HUES64 (cell line): ENCODE data around the gene KPNB1.
A peak's percentile ranks its signal among the peaks of the same experiment; 100 is the strongest.

Source experiments
- H3K27ac ChIP-seq: 2 replicates; pipeline ENCODE4 v1.7.0; 2013; ENCODE audit warnings: low read depth, low read length, inconsistent platforms
- H3K27me3 ChIP-seq: 2 replicates; pipeline ENCODE4 v1.6.1; 2013; ENCODE audit warnings: mild to moderate bottlenecking, low read length; ENCODE audit not compliant: insufficient read depth
- H3K36me3 ChIP-seq: 2 replicates; pipeline ENCODE4 v1.6.1; 2013; ENCODE audit warnings: mild to moderate bottlenecking, low read length; ENCODE audit not compliant: insufficient read depth
- H3K4me1 ChIP-seq: 2 replicates; pipeline ENCODE4 v1.6.1; 2013; ENCODE audit warnings: mild to moderate bottlenecking, low read length, moderate library complexity; ENCODE audit not compliant: insufficient read depth
- H3K4me3 ChIP-seq: 2 replicates; pipeline ENCODE4 v1.5.1; 2013; ENCODE audit warnings: mild to moderate bottlenecking, low read length, moderate library complexity
- H3K9ac ChIP-seq: 2 replicates; pipeline ENCODE4 v1.6.1; 2013; ENCODE audit warnings: mild to moderate bottlenecking, low read depth, low read length
- H3K9me3 ChIP-seq: 2 replicates; pipeline ENCODE4 v1.6.1; 2013; ENCODE audit warnings: low read depth, low read length; ENCODE audit not compliant: insufficient read depth
- WGBS: fragments of 150-250, 120-280 bp; methylation state at CpG from one replicate; pipeline ENCODE4 v1.1.7; 2013; ENCODE audit warnings: missing lambda C conversion rate; 5-methylcytosine and 5-hydroxymethylcytosine counted together

The KPNB1 gene

GRCh38 chr17:47692895-47693730 lies 43.4 kb downstream of the KPNB1 start:
- H3K9me3 ChIP-seq: no peaks in the 10 kb centered on the region
- WGBS: 16% methylated on average over 10 of the region's 10 CpGs
- peak overlapping the region; percentile 64 for H3K4me3 ChIP-seq
- peak overlapping the region; percentile 78 for H3K27ac ChIP-seq
- peak overlapping the region; percentile 59 for H3K9ac ChIP-seq
- no peaks in the 10 kb centered on the region for H3K36me3 ChIP-seq
- no peaks in the 10 kb centered on the region; the same call in 1 of the 2 replicates for H3K27me3 ChIP-seq
- peaks cover 16% of the 10 kb centered on the region for H3K4me1 ChIP-seq

DNA sequence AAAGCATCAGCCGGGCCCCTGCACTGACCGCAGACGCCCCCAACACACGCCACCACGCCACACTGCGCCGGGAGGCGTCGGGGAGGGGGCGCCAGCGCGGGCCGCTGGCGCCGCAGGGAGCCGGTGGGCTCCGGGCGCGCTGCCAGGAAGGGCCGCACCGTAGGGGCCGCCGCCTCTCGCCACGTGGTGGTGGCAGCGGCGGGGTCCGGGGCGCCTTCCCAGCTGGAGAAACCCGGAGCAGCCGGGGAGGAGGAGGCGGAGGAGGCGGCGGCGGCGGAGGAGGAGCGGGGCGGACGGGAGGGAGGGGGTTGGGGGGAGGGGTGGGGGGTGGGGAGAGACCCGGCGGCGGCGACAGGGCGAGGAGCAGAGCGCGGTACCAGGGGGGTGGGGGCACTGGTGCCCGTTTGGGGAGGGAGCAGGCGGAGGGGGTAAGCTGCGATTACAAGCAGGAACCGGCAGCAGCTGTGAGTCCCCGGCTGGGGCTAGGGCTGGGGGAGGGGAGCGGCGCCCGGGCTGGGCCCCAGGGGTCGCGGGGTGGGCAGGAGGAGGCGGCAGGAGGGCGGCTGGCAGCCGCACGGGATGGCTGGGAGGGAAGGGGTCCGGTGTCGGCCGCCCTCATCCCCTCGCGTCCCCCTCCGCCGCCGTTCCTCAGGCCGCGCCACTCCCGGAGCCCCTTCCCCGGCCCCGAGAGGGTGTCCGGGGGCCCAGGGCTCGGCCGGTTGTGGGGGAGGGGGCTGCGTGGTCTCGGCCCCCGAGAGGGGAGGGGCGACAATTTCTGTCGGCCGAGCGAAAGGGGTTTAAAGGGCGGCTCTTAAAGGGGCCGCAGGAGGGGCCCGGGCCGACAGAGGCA lies 44.2 kb downstream of the KPNB1 start, which contains the start of gene TBKBP1:
Gene TBKBP1, plus strand, starts transcription at position 431 of the 850 bp plus-strand sequence. CDS start 1,952 bp downstream, outside the sequence.
- Histone ChIP-seq H3K4me1 (peaks cover 17% of the 10 kb centered on the region), H3K9ac (peak within 1 kb of the TSS; percentile 68), H3K9me3 (no peaks in the 10 kb centered on the region), H3K36me3 (no peaks in the 10 kb centered on the region), H3K4me3 (peak within 1 kb of the TSS; percentile 64), H3K27me3 (no peaks in the 10 kb centered on the region; the same call in 1 of the 2 replicates), H3K27ac (peak within 1 kb of the TSS; percentile 92)
- under 1% methylated on average over 72 of the region's 87 CpGs for WGBS

GRCh38 chr17:47694581-47695428 lies 45.1 kb downstream of the KPNB1 start:
- Histone ChIP-seq H3K27ac (peak overlapping the region; percentile 92; the same call in 1 of the 2 replicates), H3K4me3 (peak overlapping the region; percentile 64), H3K36me3 (no peaks in the 10 kb centered on the region; the same call in 1 of the 2 replicates), H3K4me1 (peaks cover 19% of the 10 kb centered on the region), H3K9me3 (no peaks in the 10 kb centered on the region), H3K9ac (peak overlapping the region; percentile 68), H3K27me3 (no peaks in the 10 kb centered on the region; the same call in 1 of the 2 replicates)
- 1% methylated on average over 54 of the region's 65 CpGs for WGBS

DNA sequence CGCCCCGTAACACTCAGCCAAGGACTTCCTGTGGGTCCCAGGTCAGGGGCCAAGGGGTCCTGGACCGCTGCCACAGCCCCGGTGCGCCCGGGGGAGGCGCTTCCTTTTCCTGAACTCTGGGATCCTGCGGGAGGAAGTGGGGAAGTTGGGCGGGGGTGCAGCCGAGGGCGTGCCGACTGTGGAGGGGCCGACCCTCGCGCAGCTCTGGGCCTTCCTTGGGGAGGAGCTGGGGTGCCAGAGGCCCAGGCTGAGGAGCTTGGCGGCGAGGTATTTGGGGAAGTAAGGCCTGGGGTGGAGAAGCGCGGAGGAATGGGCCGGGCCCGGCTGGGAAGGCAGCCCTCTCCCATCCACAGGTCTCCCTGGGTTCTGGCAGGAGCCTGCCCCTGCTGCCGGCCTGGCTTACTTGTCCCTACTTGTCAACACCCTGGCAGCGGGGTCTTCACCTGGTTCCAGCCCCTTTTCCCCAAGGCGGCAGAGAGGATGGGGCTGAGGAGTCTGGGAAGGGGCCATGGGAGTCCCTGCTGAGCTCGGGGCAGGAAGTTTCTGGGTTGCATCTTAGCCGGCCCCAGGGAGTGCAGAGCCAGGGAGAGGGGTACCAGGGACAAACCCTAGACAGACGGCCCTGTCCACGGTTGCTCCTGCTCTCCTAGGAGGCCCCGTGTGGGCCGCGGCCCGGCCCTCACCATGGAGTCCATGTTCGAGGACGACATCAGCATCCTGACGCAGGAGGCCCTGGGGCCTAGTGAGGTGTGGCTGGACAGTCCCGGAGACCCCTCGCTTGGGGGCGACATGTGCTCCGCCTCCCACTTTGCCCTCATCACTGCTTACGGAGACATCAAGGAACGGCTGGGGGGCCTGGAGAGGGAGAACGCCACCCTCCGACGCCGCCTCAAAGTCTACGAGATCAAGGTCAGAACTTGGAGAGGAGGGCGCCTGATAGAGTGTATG lies 46.0 kb downstream of the KPNB1 start:
- 35% methylated on average over 47 of the region's 47 CpGs for WGBS
- Histone ChIP-seq H3K9me3 (no peaks in the 10 kb centered on the region), H3K27ac (no peak overlapping the region), H3K4me1 (peaks cover 17% of the 10 kb centered on the region), H3K4me3 (peak overlapping the region; percentile 64), H3K9ac (peak overlapping the region; percentile 49), H3K36me3 (peaks cover 4% of the 10 kb centered on the region; the same call in 1 of the 2 replicates), H3K27me3 (no peaks in the 10 kb centered on the region; the same call in 1 of the 2 replicates)

GRCh38 chr17:47696717-47697642 lies 47.3 kb downstream of the KPNB1 start:
- no peak overlapping the region for H3K27ac ChIP-seq
- H3K9ac ChIP-seq: no peak overlapping the region
- 92% methylated on average over 11 of the region's 11 CpGs for WGBS
- no peaks in the 10 kb centered on the region for H3K9me3 ChIP-seq
- H3K4me3 ChIP-seq: no peak overlapping the region
- peaks cover 18% of the 10 kb centered on the region for H3K4me1 ChIP-seq
- H3K36me3 ChIP-seq: peaks cover 4% of the 10 kb centered on the region; the same call in 1 of the 2 replicates
- no peaks in the 10 kb centered on the region; the same call in 1 of the 2 replicates for H3K27me3 ChIP-seq

DNA sequence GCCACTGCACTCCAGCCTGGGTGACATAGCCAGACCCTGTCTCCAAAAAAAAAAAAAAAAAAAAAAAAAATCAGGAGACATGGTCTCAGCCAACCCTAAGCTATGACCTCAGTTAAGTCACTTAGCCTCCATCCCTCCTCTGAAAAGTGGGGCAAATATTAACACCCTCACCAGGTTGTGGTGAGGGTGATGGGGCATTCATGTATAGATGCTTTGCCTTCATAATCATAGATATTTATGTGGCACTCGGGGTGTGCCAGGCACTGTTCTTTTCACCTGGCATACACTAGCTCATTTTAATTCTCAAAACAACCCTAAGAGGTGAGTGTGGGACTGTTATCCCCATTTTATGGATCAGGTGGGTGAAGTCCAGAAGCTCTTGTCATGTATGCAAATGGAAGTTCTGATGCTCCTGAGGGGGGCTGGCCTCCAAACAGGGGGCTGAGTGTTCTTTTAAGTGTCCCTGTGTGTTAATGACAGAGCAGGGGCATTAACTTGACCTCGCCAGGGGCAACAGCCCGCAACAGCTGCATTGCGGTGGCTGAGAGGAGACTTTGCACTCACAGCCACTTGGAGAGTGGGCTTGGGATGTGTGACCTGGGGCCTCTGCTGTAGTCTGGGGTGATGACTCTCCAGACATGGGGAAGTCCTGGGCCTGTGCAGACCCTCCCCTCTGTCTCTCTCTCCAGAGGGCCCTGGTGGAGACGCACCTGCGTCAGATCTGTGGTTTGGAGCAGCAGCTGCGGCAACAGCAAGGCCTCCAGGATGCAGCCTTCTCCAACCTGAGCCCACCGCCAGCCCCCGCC lies 48.4 kb downstream of the KPNB1 start:
- Histone ChIP-seq H3K4me3 (no peak overlapping the region), H3K36me3 (peaks cover 4% of the 10 kb centered on the region; the same call in 1 of the 2 replicates), H3K9me3 (no peaks in the 10 kb centered on the region), H3K27me3 (no peaks in the 10 kb centered on the region; the same call in 1 of the 2 replicates), H3K9ac (no peak overlapping the region), H3K27ac (no peak overlapping the region), H3K4me1 (peaks cover 12% of the 10 kb centered on the region)
- WGBS: 82% methylated on average over 8 of the region's 9 CpGs

- Histone ChIP-seq H3K27me3 (no peaks in the 10 kb centered on the region; the same call in 1 of the 2 replicates), H3K4me3 (no peak overlapping the region), H3K27ac (no peak overlapping the region), H3K9ac (no peak overlapping the region), H3K9me3 (no peaks in the 10 kb centered on the region), H3K4me1 (0 out of 2 replicates have a peak, but pooled peaks cover 8% of the 10 kb centered on the region), H3K36me3 (peaks cover 4% of the 10 kb centered on the region; the same call in 1 of the 2 replicates)
- 68% methylated on average over 25 of the region's 25 CpGs for WGBS
Measured at GRCh38 chr17:47698749-47699535, 49.2 kb downstream of the KPNB1 start.

DNA sequence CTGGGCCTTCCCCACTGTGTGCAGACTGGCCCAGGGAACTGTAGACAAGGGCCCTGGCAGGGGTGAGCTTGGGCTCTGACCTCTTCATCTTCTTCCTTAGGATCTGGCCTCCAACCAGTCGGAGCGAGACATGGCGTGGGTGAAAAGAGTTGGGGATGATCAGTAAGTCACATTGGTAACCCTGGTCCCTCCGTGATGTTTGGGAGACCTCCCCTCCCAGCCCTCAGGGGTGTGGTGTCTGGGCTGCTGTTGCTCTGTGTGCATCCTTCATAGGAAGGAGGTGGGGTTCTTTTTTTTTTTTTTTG lies 49.8 kb downstream of the KPNB1 start:
- Histone ChIP-seq H3K36me3 (peaks cover 4% of the 10 kb centered on the region; the same call in 1 of the 2 replicates), H3K9me3 (no peaks in the 10 kb centered on the region), H3K9ac (no peak overlapping the region), H3K27me3 (no peaks in the 10 kb centered on the region; the same call in 1 of the 2 replicates), H3K4me3 (no peak overlapping the region), H3K4me1 (0 out of 2 replicates have a peak, but pooled peaks cover 8% of the 10 kb centered on the region), H3K27ac (no peak overlapping the region)
- WGBS: 94% methylated on average over 4 of the region's 4 CpGs
